SK-N-SH treated with all-trans-retinoic acid at 6 μM for 48 hours (cell line): ENCODE data around the gene DPYSL3.

Experiments
- ESRRG ChIP-seq: fragments of 250-450 bp; sonication (Bioruptor Pico); IDR thresholded peaks from 2 replicates; pipeline ENCODE4 v1.6.1; 2021; ENCODE audit warnings: mild to moderate bottlenecking
- ZFP3 ChIP-seq: fragments of 250-450 bp; sonication (Bioruptor Pico); IDR thresholded peaks from 2 replicates; pipeline ENCODE4 v1.5.0; 2020; ENCODE audit warnings: mild to moderate bottlenecking, moderate library complexity
- ZFP30 ChIP-seq: fragments of 450-650 bp; formaldehyde crosslinking; IDR thresholded peaks from 2 replicates; pipeline ENCODE4 v1.5.0; 2022; ENCODE audit warnings: mild to moderate bottlenecking, moderate library complexity
- ZNF8 ChIP-seq: fragments of 450-650 bp; formaldehyde crosslinking; IDR thresholded peaks from 2 replicates; pipeline ENCODE4 v1.5.0; 2020; ENCODE audit warnings: mild to moderate bottlenecking, moderate library complexity
- TF ChIP-seq, protein P1 (sequence below): fragments of 250-450 bp; sonication (Bioruptor Pico); IDR thresholded peaks from 2 replicates; pipeline ENCODE4 v1.8.0; 2021; ENCODE audit warnings: low read depth, mild to moderate bottlenecking, moderate library complexity, borderline replicate concordance

DNA sequence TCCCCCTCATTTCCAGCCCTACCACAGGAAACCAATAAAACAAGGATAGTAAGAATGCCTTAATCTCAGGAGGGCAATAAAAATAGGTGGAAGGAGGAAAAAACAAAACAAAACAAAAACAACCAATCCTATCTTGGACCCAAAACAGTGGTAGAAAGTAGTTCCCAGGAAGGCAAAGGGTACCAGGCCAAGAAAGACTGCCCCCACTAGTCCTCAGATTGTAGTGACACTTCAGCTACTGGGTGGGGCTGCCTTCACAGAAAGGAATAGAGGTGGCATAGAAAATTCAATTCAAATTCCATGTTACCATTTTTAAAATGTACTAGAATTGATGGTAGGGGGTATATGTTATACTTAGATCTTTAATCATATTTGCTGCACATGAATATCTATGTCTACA lies 59.3 kb downstream of the DPYSL3 start:
- TF ChIP-seq ZFP30 = no peak
- TF ChIP-seq, protein P1, sequence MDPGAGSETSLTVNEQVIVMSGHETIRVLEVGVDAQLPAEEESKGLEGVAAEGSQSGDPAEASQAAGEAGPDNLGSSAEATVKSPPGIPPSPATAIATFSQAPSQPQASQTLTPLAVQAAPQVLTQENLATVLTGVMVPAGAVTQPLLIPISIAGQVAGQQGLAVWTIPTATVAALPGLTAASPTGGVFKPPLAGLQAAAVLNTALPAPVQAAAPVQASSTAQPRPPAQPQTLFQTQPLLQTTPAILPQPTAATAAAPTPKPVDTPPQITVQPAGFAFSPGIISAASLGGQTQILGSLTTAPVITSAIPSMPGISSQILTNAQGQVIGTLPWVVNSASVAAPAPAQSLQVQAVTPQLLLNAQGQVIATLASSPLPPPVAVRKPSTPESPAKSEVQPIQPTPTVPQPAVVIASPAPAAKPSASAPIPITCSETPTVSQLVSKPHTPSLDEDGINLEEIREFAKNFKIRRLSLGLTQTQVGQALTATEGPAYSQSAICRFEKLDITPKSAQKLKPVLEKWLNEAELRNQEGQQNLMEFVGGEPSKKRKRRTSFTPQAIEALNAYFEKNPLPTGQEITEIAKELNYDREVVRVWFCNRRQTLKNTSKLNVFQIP = no peak
- no peak for TF ChIP-seq ZFP3 (CRISPR knock-in tag)
- TF ChIP-seq ESRRG (CRISPR knock-in tag) = no peak
- TF ChIP-seq ZNF8 = no peak
